Measurements from ENCODE around the gene ACYP2. TPM values are rescaled to one million over a fixed set of nuclear protein-coding genes. Genes with fewer than 3 reads are reported as not detected.
"Not testable (repeated sequence)": the region's sequence is repeated elsewhere in the genome, so short reads cannot be mapped to it uniquely, and the experiment has no call there.

ACYP2 gene
- total RNA-seq, 1 donor from 2014 or later = 11.8 TPM

- H3K27ac Mint-ChIP-seq = no peak overlapping the region
- no peaks in the 10 kb centered on the region for H3K9me3 Mint-ChIP-seq
- H3K36me3 Mint-ChIP-seq = no peaks in the 10 kb centered on the region
- no peaks in the 10 kb centered on the region for H3K27me3 Mint-ChIP-seq (ENCODE audit: low read depth)
- H3K4me3 Mint-ChIP-seq = no peak overlapping the region
- DNase-seq (ENCODE audit: low spot score in 2 of 2, unreplicated experiment in 2 of 2) = no peak
- TF ChIP-seq, protein P1, sequence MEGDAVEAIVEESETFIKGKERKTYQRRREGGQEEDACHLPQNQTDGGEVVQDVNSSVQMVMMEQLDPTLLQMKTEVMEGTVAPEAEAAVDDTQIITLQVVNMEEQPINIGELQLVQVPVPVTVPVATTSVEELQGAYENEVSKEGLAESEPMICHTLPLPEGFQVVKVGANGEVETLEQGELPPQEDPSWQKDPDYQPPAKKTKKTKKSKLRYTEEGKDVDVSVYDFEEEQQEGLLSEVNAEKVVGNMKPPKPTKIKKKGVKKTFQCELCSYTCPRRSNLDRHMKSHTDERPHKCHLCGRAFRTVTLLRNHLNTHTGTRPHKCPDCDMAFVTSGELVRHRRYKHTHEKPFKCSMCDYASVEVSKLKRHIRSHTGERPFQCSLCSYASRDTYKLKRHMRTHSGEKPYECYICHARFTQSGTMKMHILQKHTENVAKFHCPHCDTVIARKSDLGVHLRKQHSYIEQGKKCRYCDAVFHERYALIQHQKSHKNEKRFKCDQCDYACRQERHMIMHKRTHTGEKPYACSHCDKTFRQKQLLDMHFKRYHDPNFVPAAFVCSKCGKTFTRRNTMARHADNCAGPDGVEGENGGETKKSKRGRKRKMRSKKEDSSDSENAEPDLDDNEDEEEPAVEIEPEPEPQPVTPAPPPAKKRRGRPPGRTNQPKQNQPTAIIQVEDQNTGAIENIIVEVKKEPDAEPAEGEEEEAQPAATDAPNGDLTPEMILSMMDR (IDR thresholded peaks at IDR 0.05; ENCODE audit: unreplicated experiment) = no peak
- H3K4me1 Mint-ChIP-seq = peaks cover 9% of the 10 kb centered on the region
Measured at GRCh38 chr2:54107455-54107764, 8.0 kb upstream of the ACYP2 start.

GRCh38 chr2:54107903-54108615 is 7.4 kb upstream of the ACYP2 start:
- H3K9me3 Mint-ChIP-seq = no peaks in the 10 kb centered on the region
- DNase-seq (ENCODE audit: low spot score in 2 of 2, unreplicated experiment in 2 of 2) = no peak
- H3K27ac Mint-ChIP-seq = no peak overlapping the region
- no peak overlapping the region for H3K4me3 Mint-ChIP-seq
- H3K4me1 Mint-ChIP-seq = peaks cover 9% of the 10 kb centered on the region
- TF ChIP-seq, protein P1 (IDR thresholded peaks at IDR 0.05; ENCODE audit: unreplicated experiment) = no peak
- no peaks in the 10 kb centered on the region for H3K36me3 Mint-ChIP-seq
- no peaks in the 10 kb centered on the region for H3K27me3 Mint-ChIP-seq (ENCODE audit: low read depth)

GRCh38 chr2:54109848-54110247 is 5.6 kb upstream of the ACYP2 start:
- H3K27ac Mint-ChIP-seq = no peak overlapping the region
- H3K36me3 Mint-ChIP-seq = no peaks in the 10 kb centered on the region
- H3K4me1 Mint-ChIP-seq = peaks cover 13% of the 10 kb centered on the region
- DNase-seq (ENCODE audit: low spot score in 2 of 2, unreplicated experiment in 2 of 2) = no peak
- TF ChIP-seq, protein P1 (IDR thresholded peaks at IDR 0.05; ENCODE audit: unreplicated experiment) = no peak
- no peaks in the 10 kb centered on the region for H3K27me3 Mint-ChIP-seq (ENCODE audit: low read depth)
- H3K9me3 Mint-ChIP-seq = no peaks in the 10 kb centered on the region
- H3K4me3 Mint-ChIP-seq = no peak overlapping the region

DNA sequence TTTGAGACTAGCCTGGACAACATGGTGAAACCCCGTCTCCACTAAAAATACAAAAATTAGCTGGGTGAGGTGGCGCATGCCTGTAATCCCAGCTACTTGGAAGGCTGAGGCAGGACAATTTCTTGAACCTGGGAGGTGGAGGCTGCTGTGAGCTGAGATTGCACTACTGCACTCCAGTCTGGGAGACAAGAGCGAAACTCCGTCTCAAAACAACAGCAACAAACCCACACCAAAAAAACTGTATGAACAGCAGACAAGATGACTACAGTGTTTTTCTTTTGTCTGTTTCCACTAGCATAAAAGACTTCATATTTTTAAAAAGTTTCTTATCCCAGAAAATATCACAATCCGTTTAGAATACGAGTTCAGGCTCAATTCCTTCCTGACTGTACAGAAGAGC is 936 bp upstream of the ACYP2 start:
- H3K4me1 Mint-ChIP-seq; H3K36me3 Mint-ChIP-seq; H3K27me3 Mint-ChIP-seq (ENCODE audit: low read depth); H3K9me3 Mint-ChIP-seq; DNase-seq (ENCODE audit: low spot score in 2 of 2, unreplicated experiment in 2 of 2): not testable (repeated sequence)
- Mint-ChIP-seq H3K4me3 (peak overlapping the region; percentile 90), H3K27ac (peak overlapping the region; percentile 99)

GRCh38 chr2:54114936-54115283 is 505 bp upstream of the ACYP2 start:
- peak overlapping the region; percentile 90 for H3K4me3 Mint-ChIP-seq
- H3K4me1 Mint-ChIP-seq = peaks cover 8% of the 10 kb centered on the region
- H3K27me3 Mint-ChIP-seq (ENCODE audit: low read depth) = no peaks in the 10 kb centered on the region
- H3K27ac Mint-ChIP-seq = peak overlapping the region; percentile 99
- peaks cover 5% of the 10 kb centered on the region for H3K9me3 Mint-ChIP-seq
- TF ChIP-seq, protein P1 (IDR thresholded peaks at IDR 0.05; ENCODE audit: unreplicated experiment) = no peak
- H3K36me3 Mint-ChIP-seq = peaks cover 8% of the 10 kb centered on the region
- no peak for DNase-seq (ENCODE audit: low spot score in 2 of 2, unreplicated experiment in 2 of 2)

DNA sequence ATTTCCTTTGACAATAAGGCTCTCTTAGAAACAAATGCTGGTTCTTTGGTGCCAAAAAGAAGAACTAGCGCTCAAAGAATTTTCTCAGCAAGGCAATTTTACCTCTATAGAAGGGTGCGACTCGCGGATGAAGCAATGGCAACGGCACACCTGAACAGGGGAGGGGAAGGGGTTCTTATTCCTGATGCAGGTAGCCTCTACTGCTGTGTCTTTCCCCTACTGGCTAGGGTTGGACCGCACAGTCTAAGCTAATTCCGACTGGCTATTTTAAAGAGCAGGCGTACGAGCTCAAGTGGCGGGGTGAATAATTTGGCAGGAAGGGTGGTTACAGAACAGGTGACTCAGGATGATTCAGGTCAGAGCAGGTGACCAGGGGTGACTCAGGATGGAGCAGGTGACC is 1.2 kb downstream of the ACYP2 start:
- not testable (repeated sequence) for DNase-seq (ENCODE audit: low spot score in 2 of 2, unreplicated experiment in 2 of 2); H3K27me3 Mint-ChIP-seq (ENCODE audit: low read depth); H3K36me3 Mint-ChIP-seq; H3K27ac Mint-ChIP-seq; H3K9me3 Mint-ChIP-seq
- Mint-ChIP-seq H3K4me1 (peaks cover 12% of the 10 kb centered on the region), H3K4me3 (peak overlapping the region; percentile 16)

- H3K4me1 Mint-ChIP-seq = peaks cover 24% of the 10 kb centered on the region
- DNase-seq (ENCODE audit: low spot score in 2 of 2, unreplicated experiment in 2 of 2) = no peak
- no peak overlapping the region for H3K4me3 Mint-ChIP-seq
- TF ChIP-seq, protein P1 (IDR thresholded peaks at IDR 0.05; ENCODE audit: unreplicated experiment) = no peak
- peaks cover 10% of the 10 kb centered on the region for H3K36me3 Mint-ChIP-seq
- peaks cover 9% of the 10 kb centered on the region for H3K9me3 Mint-ChIP-seq
- no peaks in the 10 kb centered on the region for H3K27me3 Mint-ChIP-seq (ENCODE audit: low read depth)
- peak overlapping the region; percentile 80 for H3K27ac Mint-ChIP-seq
Measured at GRCh38 chr2:54120950-54121349, 5.5 kb downstream of the ACYP2 start.
